Esophagus muscularis mucosa (tissue), 4 donors: ENCODE data around the gene RAB44. TPM values are rescaled to one million over a fixed set of nuclear protein-coding genes. Genes with fewer than 3 reads are reported as not detected.

ENCODE experiments used
- DNase-seq: peaks from one replicate; pipeline ENCODE4 v3.0.0-alpha.2; 2017; ENCODE audit errors: extremely low spot score
- H3K27ac ChIP-seq, 4 donors: fragments of 200-600 bp; sonication (generic); replicated peaks in 1 of 4; 1 replicate in 3 of 4; 2 replicates in 1 of 4; pipeline ENCODE4 v1.5.1; 2016 to 2019; ENCODE audit warnings: mild to moderate bottlenecking in 1 of 4
- H3K27me3 ChIP-seq, 4 donors: fragments of 200-600 bp; sonication (generic); one replicate each; pipeline versions ENCODE4 v1.5.1 to v1.6.0; 2016 to 2019
- H3K36me3 ChIP-seq, 4 donors: fragments of 200-600 bp; sonication (generic); one replicate each; pipeline ENCODE4 v1.5.1; 2016 to 2019
- H3K4me1 ChIP-seq, 4 donors: fragments of 200-600 bp; sonication (generic); one replicate each; pipeline ENCODE4 v1.5.1; 2016 to 2019
- H3K4me3 ChIP-seq, 4 donors: fragments of 200-600 bp; sonication (generic); 1 replicate in 2 of 4; 2 replicates in 2 of 4; pipeline ENCODE4 v1.5.1; 2016 to 2019; ENCODE audit warnings: mild to moderate bottlenecking in 4 of 4, moderate library complexity in 1 of 4
- H3K9me3 ChIP-seq, 4 donors: fragments of 200-600 bp; sonication (generic); 1 replicate in 3 of 4; 2 replicates in 1 of 4; pipeline ENCODE4 v1.5.1; 2016 to 2019
- CTCF ChIP-seq, 3 experiments: fragments of 200-600 bp in 2 of 3; fragments of 450-650 bp in 1 of 3; sonication (generic) in 2 of 3; IDR thresholded peaks; one replicate each; pipeline ENCODE4 v1.5.1; 2017 to 2019; ENCODE audit warnings: antibody characterized with exemption in 3 of 3, mild to moderate bottlenecking in 2 of 3, moderate library complexity in 1 of 3
- EP300 ChIP-seq: sonication (generic); formaldehyde crosslinking; IDR thresholded peaks from one replicate; pipeline ENCODE4 v1.6.1; 2017; ENCODE audit warnings: antibody characterized with exemption
- POLR2A ChIP-seq: fragments of 450-650 bp; IDR thresholded peaks from one replicate; pipeline ENCODE4 v1.6.1; 2017; ENCODE audit warnings: antibody characterized with exemption, moderate library complexity, mild to moderate bottlenecking, low read depth
- POLR2AphosphoS5 ChIP-seq, 2 donors: sonication (generic); formaldehyde crosslinking; IDR thresholded peaks; one replicate each; pipeline ENCODE4 v1.6.1; 2017; ENCODE audit warnings: antibody characterized with exemption in 2 of 2
- WGBS: methylation state at CpG from one replicate; pipeline ENCODE4 v1.1.5; 2018; 5-methylcytosine and 5-hydroxymethylcytosine counted together
- intact Hi-C: fragments of 100-400 bp; cut with DNase I; formaldehyde crosslinking; loops from one replicate; pipeline ENCODE4 v1.15.1; 2023
- total RNA-seq, 4 donors: library from RNA; depleted of rRNA; stranded (reverse); fragments of >200 nt; gene quantifications; one replicate each; pipeline versions ENCODE4 v1.1.0 to v1.2.1, GENCODE V29; 2016

Gene RAB44
- total RNA-seq, 4 donors from 2014 or later = 0.19 to 1.5 (median 0.94) TPM

GRCh38 chr6:36716476-36717093 lies 19.0 kb downstream of the RAB44 start:
- TF ChIP-seq CTCF (IDR thresholded peaks at IDR 0.05) = no peak
- TF ChIP-seq POLR2A = no peak
- no peak for TF ChIP-seq POLR2AphosphoS5 (IDR thresholded peaks at IDR 0.05)
- no peak for TF ChIP-seq EP300
- no peaks in the 10 kb centered on the region for H3K4me1 ChIP-seq
- H3K36me3 ChIP-seq = no peaks in the 10 kb centered on the region
- H3K27ac ChIP-seq = no peak overlapping the region
- H3K4me3 ChIP-seq = no peak overlapping the region
- DNase-seq = no peak
- H3K9me3 ChIP-seq = no peaks in the 10 kb centered on the region
- H3K27me3 ChIP-seq = peaks cover 0 to 10% (median 0%) of the 10 kb centered on the region in 4 donors
- WGBS = 90% methylated on average over 7 of the region's 8 CpGs
- intact Hi-C loops = no loop called here

- intact Hi-C loops = no loop called here
- Histone ChIP-seq H3K4me1 (no peaks in the 10 kb centered on the region), H3K27ac (no peak overlapping the region), H3K4me3 (no peak overlapping the region), H3K9me3 (no peaks in the 10 kb centered on the region), H3K36me3 (no peaks in the 10 kb centered on the region), H3K27me3 (peaks cover 0 to 10% (median 0%) of the 10 kb centered on the region in 4 donors)
- DNase-seq = no peak
- TF ChIP-seq CTCF (IDR thresholded peaks at IDR 0.05) (no peak), POLR2A (no peak), POLR2AphosphoS5 (IDR thresholded peaks at IDR 0.05) (no peak), EP300 (no peak)
- WGBS = 83% methylated on average over 11 of the region's 13 CpGs
Observed at GRCh38 chr6:36717231-36717825, 19.7 kb downstream of the RAB44 start.

- 77% methylated on average over 11 of the region's 12 CpGs for WGBS
- no peaks in the 10 kb centered on the region for H3K4me1 ChIP-seq
- no peak overlapping the region for H3K27ac ChIP-seq
- H3K4me3 ChIP-seq = no peak overlapping the region
- no peaks in the 10 kb centered on the region for H3K36me3 ChIP-seq
- TF ChIP-seq CTCF (IDR thresholded peaks at IDR 0.05) (no peak), POLR2AphosphoS5 (IDR thresholded peaks at IDR 0.05) (no peak), EP300 (no peak), POLR2A (no peak)
- intact Hi-C loops = no loop called here
- H3K27me3 ChIP-seq = peaks cover 0 to 10% (median 0%) of the 10 kb centered on the region in 4 donors
- DNase-seq = no peak
- H3K9me3 ChIP-seq = no peaks in the 10 kb centered on the region
Observed at GRCh38 chr6:36717871-36718540, 20.4 kb downstream of the RAB44 start.

GRCh38 chr6:36718560-36718959 lies 20.9 kb downstream of the RAB44 start:
- Histone ChIP-seq H3K4me1 (no peaks in the 10 kb centered on the region), H3K9me3 (no peaks in the 10 kb centered on the region), H3K27me3 (peaks cover 0 to 10% (median 0%) of the 10 kb centered on the region in 4 donors), H3K4me3 (no peak overlapping the region), H3K27ac (no peak overlapping the region), H3K36me3 (no peaks in the 10 kb centered on the region)
- intact Hi-C loops = no loop called here
- no peak for TF ChIP-seq POLR2A
- no peak for TF ChIP-seq CTCF (IDR thresholded peaks at IDR 0.05)
- TF ChIP-seq EP300 = no peak
- TF ChIP-seq POLR2AphosphoS5 (IDR thresholded peaks at IDR 0.05) = no peak
- DNase-seq = no peak
- 81% methylated on average over 5 of the region's 5 CpGs for WGBS
